Measurements from ENCODE around the gene OR2AG1.
"Not testable (repeated sequence)": the region's sequence is repeated elsewhere in the genome, so short reads cannot be mapped to it uniquely, and the experiment has no call there.

The OR2AG1 gene

DNA sequence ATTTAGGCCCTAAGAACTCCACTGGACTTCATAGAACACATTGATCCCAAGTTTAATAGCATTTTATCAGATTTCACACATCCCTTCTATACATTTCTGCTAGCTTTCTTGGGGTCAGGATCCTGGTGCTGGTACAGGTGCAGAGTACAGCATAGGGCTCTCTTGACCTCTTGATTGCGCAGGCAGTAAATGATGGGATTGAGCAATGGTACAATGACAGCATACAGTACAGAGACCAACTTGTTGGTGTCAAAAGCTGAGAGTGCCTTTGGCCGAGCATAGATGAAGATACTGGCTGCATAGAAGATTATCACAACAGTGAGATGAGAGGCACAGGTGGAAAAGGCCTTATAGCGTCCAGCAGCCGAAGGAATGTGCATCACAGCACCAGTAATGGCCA is 11.8 kb downstream of the OR2AG1 start:
- DNase-seq: no peak

DNA sequence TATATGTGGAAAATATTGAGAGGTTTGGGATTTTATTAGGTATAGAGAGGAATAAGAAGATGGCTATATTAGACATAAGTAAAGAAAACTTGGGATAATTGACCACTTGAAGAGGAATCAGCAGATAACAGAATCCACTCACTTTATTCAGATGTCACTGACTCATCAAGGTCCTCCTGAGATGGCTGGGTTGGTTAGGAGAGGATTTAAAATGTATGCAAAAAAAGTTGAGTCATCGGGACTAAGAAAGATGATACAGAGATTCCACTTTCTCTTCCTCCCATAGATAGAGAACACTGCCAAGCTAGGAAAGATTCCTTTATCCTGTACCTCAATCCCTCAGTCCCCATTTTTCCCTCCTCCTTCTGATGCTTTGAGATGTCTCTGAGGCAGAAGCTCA is 16.6 kb downstream of the OR2AG1 start, which contains the start of gene OR6A2:
Gene OR6A2, minus strand, starts transcription at position 288 of the 400 bp plus-strand sequence. CDS start 3,981 bp downstream, outside the sequence.
- DNase-seq: no peak

DNA sequence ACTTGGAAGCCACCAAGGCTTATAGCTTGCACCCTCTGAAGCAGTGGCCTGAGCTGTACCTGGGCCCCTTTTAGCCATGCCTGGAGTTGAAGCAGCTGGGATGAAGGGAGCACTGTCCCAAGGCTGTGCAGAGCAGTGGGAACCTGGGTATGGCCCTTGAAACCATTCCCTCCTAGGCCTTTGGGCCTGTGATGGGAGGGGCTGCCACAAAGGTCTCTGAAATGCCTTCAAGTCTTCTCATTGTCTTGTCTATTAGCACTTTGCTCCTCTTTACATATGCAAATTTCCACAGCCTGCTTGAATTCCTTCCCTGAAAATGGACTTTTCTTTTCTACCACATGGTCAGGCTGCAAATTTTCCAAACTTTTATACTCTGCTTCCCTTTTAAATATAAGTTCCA is 18.3 kb downstream of the OR2AG1 start:
- DNase-seq: not testable (repeated sequence)

DNA sequence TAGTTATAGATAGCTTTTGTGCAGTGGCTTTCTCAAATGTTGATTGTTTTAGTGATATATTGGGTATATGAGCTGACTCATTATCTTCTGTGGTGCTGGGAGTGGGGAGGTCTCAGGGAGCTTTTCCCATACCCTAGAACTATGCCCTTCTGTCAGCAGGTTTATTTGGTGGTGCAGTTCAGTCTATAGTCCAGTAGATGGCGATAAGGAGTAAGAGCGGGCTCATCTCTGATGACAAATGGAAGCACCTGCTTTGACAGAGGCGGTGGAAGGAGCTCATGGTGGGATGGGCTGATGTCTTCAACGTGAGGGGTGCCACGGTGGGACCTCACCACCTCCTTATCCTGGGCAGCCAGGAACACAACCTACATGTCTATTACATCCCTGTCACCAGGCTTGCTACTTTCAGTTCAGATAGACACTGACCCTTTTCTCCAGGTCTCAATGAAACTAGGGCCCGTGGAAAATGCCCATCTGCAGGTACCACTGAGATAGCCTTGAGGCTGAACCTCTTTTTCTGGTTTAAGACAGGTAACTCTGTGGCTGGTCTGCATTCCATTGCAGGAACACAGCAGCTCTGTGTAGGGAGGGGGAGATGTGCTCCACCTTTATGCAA is 29.7 kb downstream of the OR2AG1 start:
- DNase-seq: peak; percentile 33 to 79

DNA sequence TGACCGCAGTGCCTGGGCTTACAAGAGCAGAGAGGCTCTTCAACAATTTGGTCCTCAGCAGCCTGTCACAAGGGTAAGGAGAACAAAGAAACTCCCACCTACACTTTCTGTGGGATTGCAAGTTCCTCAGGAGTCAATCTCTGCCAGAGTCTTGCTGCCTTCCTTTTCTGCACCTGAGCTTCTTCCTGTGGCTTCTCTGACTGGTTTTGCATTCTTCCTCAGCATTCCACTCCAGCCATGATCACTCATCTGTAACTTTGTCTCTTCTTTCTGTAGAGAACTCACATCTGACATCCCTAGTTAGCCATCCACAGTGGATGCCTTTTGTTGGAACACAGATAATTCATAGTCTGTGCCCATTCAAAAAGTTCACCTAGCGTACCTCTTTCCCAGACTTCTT is 30.8 kb downstream of the OR2AG1 start:
- no peak for DNase-seq

DNA sequence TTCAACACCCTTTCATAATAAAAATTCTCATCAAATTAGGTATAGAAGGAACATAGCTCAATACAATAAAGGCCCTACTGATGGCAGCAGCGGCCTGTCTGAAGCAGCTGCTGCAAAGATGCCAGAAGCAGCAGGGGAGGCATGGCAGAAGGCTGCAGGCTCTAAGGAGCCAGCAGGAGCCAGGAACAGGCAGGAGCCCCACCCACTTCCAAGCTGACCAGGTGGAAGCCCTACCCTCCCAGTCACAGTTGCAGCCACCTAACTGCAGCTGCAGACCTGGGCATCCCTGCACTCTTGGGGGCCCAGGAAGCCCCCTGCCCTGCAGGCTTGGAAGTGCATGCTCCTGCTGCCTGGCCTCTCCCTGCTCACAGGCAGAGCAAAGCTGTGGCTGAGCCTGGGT is 34.9 kb downstream of the OR2AG1 start:
- peak in 1 of 2 experiments; percentile 31 for DNase-seq

DNA sequence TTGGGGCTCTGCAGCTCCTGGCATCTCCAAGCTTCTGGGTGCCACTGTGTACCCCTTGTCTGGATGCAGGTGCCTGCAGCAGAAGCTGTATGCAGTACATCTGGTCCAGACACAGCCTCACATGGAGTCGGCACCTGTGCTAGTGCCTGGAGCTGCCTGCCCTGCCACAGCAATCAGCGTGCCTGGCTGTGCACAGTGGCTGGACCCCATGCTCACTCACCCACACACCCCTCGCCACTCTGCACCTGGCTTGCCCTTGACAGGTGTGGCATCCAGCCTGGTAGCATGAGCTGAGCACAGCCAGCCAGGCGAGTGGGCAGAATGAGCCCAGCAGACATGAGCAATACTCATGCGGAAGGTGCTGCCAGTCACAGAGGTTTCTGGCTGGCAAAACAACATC is 36.1 kb downstream of the OR2AG1 start:
- no peak for DNase-seq

DNA sequence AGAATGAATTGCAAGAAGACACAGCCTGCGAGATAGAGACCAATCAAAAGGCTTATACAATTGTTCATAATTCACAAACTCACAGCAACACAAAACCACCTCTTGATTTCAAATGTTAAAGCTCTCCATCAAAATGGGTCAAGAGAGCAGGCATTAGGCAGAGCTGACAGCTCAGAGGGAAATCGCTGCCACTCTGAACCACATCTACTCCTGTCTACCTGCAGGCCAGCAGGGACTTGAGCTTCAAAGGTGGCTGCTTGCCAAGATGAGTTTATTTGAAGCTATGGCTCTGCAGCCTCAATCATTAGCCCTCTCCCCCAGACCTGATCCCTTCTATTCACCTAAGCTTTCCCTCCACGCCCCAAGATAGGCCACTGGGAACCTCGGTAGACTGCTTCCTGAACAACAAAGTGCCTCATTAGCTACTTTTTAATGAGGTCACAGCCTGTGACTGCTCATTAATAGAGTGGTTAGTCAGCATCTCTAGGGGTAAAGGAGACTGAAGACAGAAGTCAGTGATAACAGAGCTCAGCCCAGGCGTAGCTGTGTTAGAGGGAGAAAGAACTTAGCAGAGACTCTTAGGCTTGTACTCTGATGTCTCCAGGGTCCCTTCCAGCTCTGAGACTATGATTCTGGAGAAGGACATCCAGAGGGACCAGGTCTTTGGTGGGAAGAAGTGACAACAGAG is 41.5 kb downstream of the OR2AG1 start:
- DNase-seq: no peak

DNA sequence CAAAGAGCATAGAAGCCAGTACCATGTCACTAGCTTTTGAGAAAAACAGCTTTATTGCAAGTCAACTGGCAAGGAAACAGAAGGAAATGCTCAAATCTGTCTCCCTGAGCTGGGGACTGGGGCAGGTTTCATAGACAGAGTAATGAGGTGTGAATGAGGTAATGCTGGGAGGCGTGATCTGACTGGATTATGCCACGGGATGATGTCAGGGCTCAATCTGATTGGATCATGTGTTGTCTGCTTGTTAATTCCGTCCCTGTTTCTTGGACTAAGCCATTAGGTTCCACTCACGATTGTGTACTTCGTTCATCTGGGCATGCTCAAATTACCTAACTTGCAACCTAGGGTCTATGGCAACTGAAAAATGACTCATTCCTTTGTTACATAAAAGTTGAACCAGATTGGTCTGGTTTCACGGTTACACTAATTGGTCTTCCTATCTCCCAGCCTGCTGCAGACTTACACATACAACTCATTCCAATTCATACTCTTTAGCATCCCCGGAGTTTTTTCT is 42.5 kb downstream of the OR2AG1 start:
- no peak for DNase-seq

DNA sequence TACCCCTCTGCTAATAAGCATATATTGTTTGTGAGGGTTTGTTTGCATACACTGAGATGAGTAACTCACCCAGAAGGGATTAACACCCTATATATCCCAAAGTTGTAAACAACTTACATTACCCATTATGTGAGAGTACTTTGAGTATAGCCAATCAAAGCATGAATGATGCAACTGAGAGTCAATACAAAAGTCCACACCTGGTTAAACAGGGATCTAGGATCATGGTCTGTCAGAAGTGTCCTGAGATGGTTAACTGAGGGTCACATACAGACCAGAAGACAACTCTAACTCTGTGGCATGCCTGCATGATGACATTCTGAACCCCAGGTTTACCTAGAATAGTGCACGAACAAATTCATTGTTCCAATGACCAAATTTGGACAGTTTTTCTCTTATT is 45.3 kb downstream of the OR2AG1 start:
- no peak for DNase-seq

DNA sequence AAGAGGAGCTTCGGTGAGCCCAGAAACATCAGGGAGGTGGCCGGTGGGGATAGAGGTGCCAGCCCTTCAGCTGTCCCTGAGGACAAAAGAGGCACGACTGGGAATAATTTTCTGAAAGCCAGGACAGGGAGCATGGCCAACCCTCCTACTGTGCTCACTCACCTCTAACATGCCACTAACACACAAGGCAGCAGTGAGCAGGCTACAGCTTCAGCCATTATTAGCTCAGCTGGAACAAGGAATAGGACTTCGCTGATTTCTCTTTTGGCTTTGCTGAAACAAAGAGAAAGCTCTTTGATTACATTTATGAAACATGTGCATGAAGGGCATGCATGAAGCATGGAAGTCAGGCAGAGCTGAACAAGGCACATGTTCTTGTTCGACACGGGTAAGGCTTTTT is 50.5 kb downstream of the OR2AG1 start:
- DNase-seq: no peak

DNA sequence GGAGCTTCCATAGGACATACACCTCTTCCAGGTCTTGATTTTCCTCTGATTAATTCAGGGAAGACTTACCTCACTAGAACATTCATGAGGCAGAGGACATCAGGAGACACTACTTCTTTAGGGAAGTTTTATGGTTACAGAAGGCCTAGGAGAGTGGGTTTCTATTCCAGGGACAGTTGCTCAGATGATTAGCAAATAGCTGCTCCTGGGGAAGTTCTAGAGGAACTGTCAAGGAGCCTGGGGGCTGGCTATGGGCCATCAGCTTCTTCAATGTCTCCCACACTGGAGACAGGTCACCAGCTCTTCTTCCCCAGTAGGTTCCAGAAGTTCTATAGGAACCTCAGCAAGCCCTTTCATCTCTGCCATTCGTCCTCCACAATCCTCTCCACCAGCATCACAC is 51.2 kb downstream of the OR2AG1 start:
- DNase-seq: no peak

Measured in NCI-H526 (cell line).